Measurements from ENCODE around the gene SMURF1. TPM values are rescaled to one million over a fixed set of nuclear protein-coding genes. Genes with fewer than 3 reads are reported as not detected.
A peak's percentile ranks its signal among the peaks of the same experiment; 100 is the strongest.
"Not testable (repeated sequence)": the region's sequence is repeated elsewhere in the genome, so short reads cannot be mapped to it uniquely, and the experiment has no call there.

SMURF1 gene
- total RNA-seq, 2 experiments from 2014 or later: 10.3 to 10.4 TPM

GRCh38 chr7:99050971-99051370 is 92.9 kb downstream of the SMURF1 start:
- Mint-ChIP-seq H3K4me1 (ENCODE audit: low read depth) (no peaks in the 10 kb centered on the region), H3K36me3 (ENCODE audit: low read depth) (peaks cover 37% of the 10 kb centered on the region), H3K27me3 (ENCODE audit: low read depth) (no peaks in the 10 kb centered on the region), H3K27ac (no peak overlapping the region), H3K9me3 (ENCODE audit: insufficient read depth) (no peaks in the 10 kb centered on the region), H3K4me3 (no peak overlapping the region)
- DNase-seq: no peak
- POLR2A ChIA-PET: interaction anchor here (0.8 kb wide), 1 partner anchor 768 kb away, joined by 3 read pairs; no protein-coding TSS in a partner anchor
- no peak for ATAC-seq
- CTCF ChIA-PET: no interaction called here

- Mint-ChIP-seq H3K9me3 (ENCODE audit: insufficient read depth) (no peaks in the 10 kb centered on the region), H3K27ac (no peak overlapping the region), H3K4me3 (no peak overlapping the region), H3K4me1 (ENCODE audit: low read depth) (no peaks in the 10 kb centered on the region), H3K27me3 (ENCODE audit: low read depth) (no peaks in the 10 kb centered on the region), H3K36me3 (ENCODE audit: low read depth) (peaks cover 40% of the 10 kb centered on the region)
- POLR2A ChIA-PET: no interaction called here
- DNase-seq (no peak), ATAC-seq (no peak)
- CTCF ChIA-PET: interaction anchor here (1.8 kb wide), 1 partner anchor 265 kb away, joined by 4 read pairs; no protein-coding TSS in a partner anchor
Observed at GRCh38 chr7:99047526-99048077, 96.3 kb downstream of the SMURF1 start.

GRCh38 chr7:99046722-99047121 is 97.2 kb downstream of the SMURF1 start:
- Mint-ChIP-seq H3K4me1 (ENCODE audit: low read depth) (no peaks in the 10 kb centered on the region), H3K9me3 (ENCODE audit: insufficient read depth) (no peaks in the 10 kb centered on the region), H3K4me3 (no peak overlapping the region), H3K27me3 (ENCODE audit: low read depth) (no peaks in the 10 kb centered on the region), H3K27ac (no peak overlapping the region), H3K36me3 (ENCODE audit: low read depth) (peaks cover 37% of the 10 kb centered on the region)
- no peak for ATAC-seq
- ChIA-PET POLR2A (no interaction called here), CTCF (no interaction called here)
- no peak for DNase-seq

- ATAC-seq; H3K4me3 Mint-ChIP-seq; H3K4me1 Mint-ChIP-seq (ENCODE audit: low read depth); POLR2A ChIA-PET; CTCF ChIA-PET; H3K9me3 Mint-ChIP-seq (ENCODE audit: insufficient read depth); DNase-seq; H3K27me3 Mint-ChIP-seq (ENCODE audit: low read depth); H3K27ac Mint-ChIP-seq: not testable (repeated sequence)
- H3K36me3 Mint-ChIP-seq (ENCODE audit: low read depth): peaks cover 35% of the 10 kb centered on the region
Observed at GRCh38 chr7:99046262-99046661, 97.6 kb downstream of the SMURF1 start.

- H3K27ac Mint-ChIP-seq; POLR2A ChIA-PET; ATAC-seq; H3K4me3 Mint-ChIP-seq; H3K4me1 Mint-ChIP-seq (ENCODE audit: low read depth); H3K9me3 Mint-ChIP-seq (ENCODE audit: insufficient read depth); H3K27me3 Mint-ChIP-seq (ENCODE audit: low read depth); DNase-seq: not testable (repeated sequence)
- peaks cover 39% of the 10 kb centered on the region for H3K36me3 Mint-ChIP-seq (ENCODE audit: low read depth)
- CTCF ChIA-PET: interaction anchor here (0.7 kb wide), 1 partner anchor 268 kb away, joined by 3 read pairs; no protein-coding TSS in a partner anchor
Observed at GRCh38 chr7:99044858-99045257, 99.0 kb downstream of the SMURF1 start.

- no peak for ATAC-seq
- Mint-ChIP-seq H3K9me3 (ENCODE audit: insufficient read depth) (no peaks in the 10 kb centered on the region), H3K27me3 (ENCODE audit: low read depth) (no peaks in the 10 kb centered on the region), H3K4me3 (no peak overlapping the region), H3K27ac (no peak overlapping the region), H3K36me3 (ENCODE audit: low read depth) (peaks cover 37% of the 10 kb centered on the region), H3K4me1 (ENCODE audit: low read depth) (no peaks in the 10 kb centered on the region)
- ChIA-PET POLR2A (no interaction called here), CTCF (no interaction called here)
- no peak for DNase-seq
Observed at GRCh38 chr7:99042957-99043356, 101.0 kb downstream of the SMURF1 start.

GRCh38 chr7:99041526-99041925 is 102.4 kb downstream of the SMURF1 start:
- H3K27me3 Mint-ChIP-seq (ENCODE audit: low read depth): no peaks in the 10 kb centered on the region
- no peak for DNase-seq
- POLR2A ChIA-PET: no interaction called here
- CTCF ChIA-PET: interaction anchor here (0.9 to 1.1 kb wide), 2 partner anchors 52 to 272 kb away, joined by 3 to 4 read pairs; no protein-coding TSS in a partner anchor
- no peaks in the 10 kb centered on the region for H3K4me1 Mint-ChIP-seq (ENCODE audit: low read depth)
- no peak for ATAC-seq
- no peak overlapping the region for H3K27ac Mint-ChIP-seq
- H3K9me3 Mint-ChIP-seq (ENCODE audit: insufficient read depth): no peaks in the 10 kb centered on the region
- H3K4me3 Mint-ChIP-seq: no peak overlapping the region
- peaks cover 47% of the 10 kb centered on the region for H3K36me3 Mint-ChIP-seq (ENCODE audit: low read depth)

GRCh38 chr7:99040104-99040958 is 103.6 kb downstream of the SMURF1 start:
- Mint-ChIP-seq H3K27ac (no peak overlapping the region), H3K4me1 (ENCODE audit: low read depth) (no peaks in the 10 kb centered on the region), H3K9me3 (ENCODE audit: insufficient read depth) (no peaks in the 10 kb centered on the region), H3K27me3 (ENCODE audit: low read depth) (no peaks in the 10 kb centered on the region), H3K4me3 (no peak overlapping the region), H3K36me3 (ENCODE audit: low read depth) (peaks cover 53% of the 10 kb centered on the region)
- DNase-seq: peak; percentile 72
- CTCF ChIA-PET: interaction anchor here (0.7 to 3.4 kb wide), 6 partner anchors 16 to 296 kb away, joined by 3 to 15 read pairs (median 4); no protein-coding TSS in a partner anchor
- POLR2A ChIA-PET: no interaction called here
- ATAC-seq: peak; percentile 64

GRCh38 chr7:99039384-99039891 is 104.5 kb downstream of the SMURF1 start:
- Mint-ChIP-seq H3K27me3 (ENCODE audit: low read depth) (no peaks in the 10 kb centered on the region), H3K4me3 (no peak overlapping the region), H3K27ac (no peak overlapping the region), H3K36me3 (ENCODE audit: low read depth) (peaks cover 58% of the 10 kb centered on the region), H3K4me1 (ENCODE audit: low read depth) (no peaks in the 10 kb centered on the region), H3K9me3 (ENCODE audit: insufficient read depth) (no peaks in the 10 kb centered on the region)
- CTCF ChIA-PET: interaction anchor here (0.9 to 3.4 kb wide), 4 partner anchors 18 to 297 kb away, joined by 3 to 15 read pairs (median 5); no protein-coding TSS in a partner anchor
- no peak for DNase-seq
- POLR2A ChIA-PET: no interaction called here
- no peak for ATAC-seq

GRCh38 chr7:99038086-99038855 is 105.6 kb downstream of the SMURF1 start:
- POLR2A ChIA-PET: interaction anchor here (0.6 kb wide), 1 partner anchor 10 kb away, joined by 3 read pairs; no protein-coding TSS in a partner anchor
- Mint-ChIP-seq H3K4me1 (ENCODE audit: low read depth) (no peaks in the 10 kb centered on the region), H3K9me3 (ENCODE audit: insufficient read depth) (no peaks in the 10 kb centered on the region), H3K27me3 (ENCODE audit: low read depth) (no peaks in the 10 kb centered on the region), H3K27ac (no peak overlapping the region), H3K4me3 (no peak overlapping the region), H3K36me3 (ENCODE audit: low read depth) (peaks cover 55% of the 10 kb centered on the region)
- DNase-seq: no peak
- CTCF ChIA-PET: interaction anchor here (0.5 to 3.4 kb wide), 4 partner anchors 24 to 298 kb away, joined by 3 to 15 read pairs (median 4); no protein-coding TSS in a partner anchor
- ATAC-seq: no peak

- CTCF ChIA-PET: interaction anchor here (0.5 to 3.4 kb wide), 4 partner anchors 25 to 276 kb away, joined by 3 to 15 read pairs (median 4); no protein-coding TSS in a partner anchor
- Mint-ChIP-seq H3K27me3 (ENCODE audit: low read depth) (no peaks in the 10 kb centered on the region), H3K36me3 (ENCODE audit: low read depth) (peaks cover 54% of the 10 kb centered on the region), H3K27ac (no peak overlapping the region), H3K4me1 (ENCODE audit: low read depth) (no peaks in the 10 kb centered on the region), H3K9me3 (ENCODE audit: insufficient read depth) (no peaks in the 10 kb centered on the region), H3K4me3 (no peak overlapping the region)
- no peak for ATAC-seq
- DNase-seq: no peak
- POLR2A ChIA-PET: interaction anchor here (0.6 kb wide), 1 partner anchor 10 kb away, joined by 3 read pairs; no protein-coding TSS in a partner anchor
Observed at GRCh38 chr7:99037327-99037940, 106.5 kb downstream of the SMURF1 start.

Data from activated CD8-positive, alpha-beta T cell treated with anti-CD3 and anti-CD28 coated beads, Interleukin-2, amount 10 ng/mL, durations not matched to agents 7 days and 5 days (primary cell).